ENCODE results near the gene DLG2. TPM values are rescaled to one million over a fixed set of nuclear protein-coding genes. Genes with fewer than 3 reads are reported as not detected.

Gene DLG2
- polyA plus RNA-seq, 2 donors, result 2.6 to 6.7 TPM

GRCh38 chr11:83865636-83866461, 1761.3 kb downstream of the DLG2 start:
- Histone ChIP-seq H3K27me3 (ENCODE audit: control insufficient read depth in 1 of 2, insufficient read depth in 2 of 2, low read length in 2 of 2) (no peaks in the 10 kb centered on the region), H3K36me3 (ENCODE audit: control insufficient read depth in 2 of 2, insufficient read depth in 2 of 2, low read length in 1 of 2) (no peaks in the 10 kb centered on the region), H3K4me1 (ENCODE audit: control insufficient read depth in 2 of 2, insufficient read depth in 2 of 2, low read length in 1 of 2) (no peaks in the 10 kb centered on the region), H3K9me3 (ENCODE audit: control insufficient read depth in 2 of 2, insufficient read depth in 1 of 2, low read depth in 1 of 2, low read length in 1 of 2) (no peaks in the 10 kb centered on the region), H3K27ac (ENCODE audit: low read depth in 2 of 2, low read length in 1 of 2) (no peak overlapping the region), H3K4me3 (ENCODE audit: low read depth in 1 of 2, low read length in 2 of 2) (no peak overlapping the region)
- 77 to 78% methylated on average over 4 of the region's 4 CpGs for WGBS, 2 donors

GRCh38 chr11:83864412-83865057, 1762.6 kb downstream of the DLG2 start:
- 51 to 56% methylated on average over 4 of the region's 4 CpGs for WGBS, 2 donors
- Histone ChIP-seq H3K27me3 (ENCODE audit: control insufficient read depth in 1 of 2, insufficient read depth in 2 of 2, low read length in 2 of 2) (no peaks in the 10 kb centered on the region), H3K4me3 (ENCODE audit: low read depth in 1 of 2, low read length in 2 of 2) (no peak overlapping the region), H3K9me3 (ENCODE audit: control insufficient read depth in 2 of 2, insufficient read depth in 1 of 2, low read depth in 1 of 2, low read length in 1 of 2) (peaks cover 0 to 5% of the 10 kb centered on the region in 2 donors), H3K36me3 (ENCODE audit: control insufficient read depth in 2 of 2, insufficient read depth in 2 of 2, low read length in 1 of 2) (no peaks in the 10 kb centered on the region), H3K4me1 (ENCODE audit: control insufficient read depth in 2 of 2, insufficient read depth in 2 of 2, low read length in 1 of 2) (no peaks in the 10 kb centered on the region), H3K27ac (ENCODE audit: low read depth in 2 of 2, low read length in 1 of 2) (no peak overlapping the region)

- Histone ChIP-seq H3K4me1 (ENCODE audit: control insufficient read depth in 2 of 2, insufficient read depth in 2 of 2, low read length in 1 of 2) (no peaks in the 10 kb centered on the region), H3K4me3 (ENCODE audit: low read depth in 1 of 2, low read length in 2 of 2) (no peak overlapping the region), H3K27ac (ENCODE audit: low read depth in 2 of 2, low read length in 1 of 2) (no peak overlapping the region), H3K9me3 (ENCODE audit: control insufficient read depth in 2 of 2, insufficient read depth in 1 of 2, low read depth in 1 of 2, low read length in 1 of 2) (peaks cover 0 to 5% of the 10 kb centered on the region in 2 donors), H3K36me3 (ENCODE audit: control insufficient read depth in 2 of 2, insufficient read depth in 2 of 2, low read length in 1 of 2) (no peaks in the 10 kb centered on the region), H3K27me3 (ENCODE audit: control insufficient read depth in 1 of 2, insufficient read depth in 2 of 2, low read length in 2 of 2) (no peaks in the 10 kb centered on the region)
- 29 to 42% methylated on average over 2 of the region's 2 CpGs for WGBS, 2 donors
These were observed 1763.9 kb downstream of the DLG2 start for GRCh38 chr11:83863272-83863671.

GRCh38 chr11:83862691-83863090, 1764.5 kb downstream of the DLG2 start:
- 48 to 70% methylated on average over 1 of the region's 1 CpG for WGBS, 2 donors
- H3K27me3 ChIP-seq (ENCODE audit: control insufficient read depth in 1 of 2, insufficient read depth in 2 of 2, low read length in 2 of 2), result no peaks in the 10 kb centered on the region
- H3K4me1 ChIP-seq (ENCODE audit: control insufficient read depth in 2 of 2, insufficient read depth in 2 of 2, low read length in 1 of 2), result no peaks in the 10 kb centered on the region
- H3K36me3 ChIP-seq (ENCODE audit: control insufficient read depth in 2 of 2, insufficient read depth in 2 of 2, low read length in 1 of 2), result no peaks in the 10 kb centered on the region
- H3K27ac ChIP-seq (ENCODE audit: low read depth in 2 of 2, low read length in 1 of 2), result no peak overlapping the region
- H3K9me3 ChIP-seq (ENCODE audit: control insufficient read depth in 2 of 2, insufficient read depth in 1 of 2, low read depth in 1 of 2, low read length in 1 of 2), result peaks cover 0 to 5% of the 10 kb centered on the region in 2 donors
- H3K4me3 ChIP-seq (ENCODE audit: low read depth in 1 of 2, low read length in 2 of 2), result no peak overlapping the region

GRCh38 chr11:83862033-83862432, 1765.1 kb downstream of the DLG2 start:
- WGBS, 2 donors, result 75 to 76% methylated on average over 3 of the region's 3 CpGs
- Histone ChIP-seq H3K9me3 (ENCODE audit: control insufficient read depth in 2 of 2, insufficient read depth in 1 of 2, low read depth in 1 of 2, low read length in 1 of 2) (peaks cover 0 to 5% of the 10 kb centered on the region in 2 donors), H3K36me3 (ENCODE audit: control insufficient read depth in 2 of 2, insufficient read depth in 2 of 2, low read length in 1 of 2) (no peaks in the 10 kb centered on the region)

GRCh38 chr11:83858694-83859093, 1768.5 kb downstream of the DLG2 start:
- Histone ChIP-seq H3K36me3 (ENCODE audit: control insufficient read depth in 2 of 2, insufficient read depth in 2 of 2, low read length in 1 of 2) (no peaks in the 10 kb centered on the region), H3K4me1 (ENCODE audit: control insufficient read depth in 2 of 2, insufficient read depth in 2 of 2, low read length in 1 of 2) (no peaks in the 10 kb centered on the region), H3K9me3 (ENCODE audit: control insufficient read depth in 2 of 2, insufficient read depth in 1 of 2, low read depth in 1 of 2, low read length in 1 of 2) (peaks cover 0 to 5% of the 10 kb centered on the region in 2 donors), H3K27ac (ENCODE audit: low read depth in 2 of 2, low read length in 1 of 2) (no peak overlapping the region), H3K4me3 (ENCODE audit: low read depth in 1 of 2, low read length in 2 of 2) (no peak overlapping the region), H3K27me3 (ENCODE audit: control insufficient read depth in 1 of 2, insufficient read depth in 2 of 2, low read length in 2 of 2) (no peaks in the 10 kb centered on the region)
- 67 to 76% methylated on average over 1 of the region's 1 CpG for WGBS, 2 donors

More at GRCh38 chr11:83862033-83862432, 1765.1 kb downstream of the DLG2 start:
- no peak overlapping the region for H3K4me3 ChIP-seq (ENCODE audit: low read depth in 1 of 2, low read length in 2 of 2)
- H3K4me1 ChIP-seq (ENCODE audit: control insufficient read depth in 2 of 2, insufficient read depth in 2 of 2, low read length in 1 of 2), result no peaks in the 10 kb centered on the region
- no peaks in the 10 kb centered on the region for H3K27me3 ChIP-seq (ENCODE audit: control insufficient read depth in 1 of 2, insufficient read depth in 2 of 2, low read length in 2 of 2)
- H3K27ac ChIP-seq (ENCODE audit: low read depth in 2 of 2, low read length in 1 of 2), result no peak overlapping the region

GRCh38 chr11:83855237-83855636, 1771.9 kb downstream of the DLG2 start:
- Histone ChIP-seq H3K36me3 (ENCODE audit: control insufficient read depth in 2 of 2, insufficient read depth in 2 of 2, low read length in 1 of 2) (no peaks in the 10 kb centered on the region), H3K27me3 (ENCODE audit: control insufficient read depth in 1 of 2, insufficient read depth in 2 of 2, low read length in 2 of 2) (no peaks in the 10 kb centered on the region), H3K4me3 (ENCODE audit: low read depth in 1 of 2, low read length in 2 of 2) (no peak overlapping the region), H3K9me3 (ENCODE audit: control insufficient read depth in 2 of 2, insufficient read depth in 1 of 2, low read depth in 1 of 2, low read length in 1 of 2) (peaks cover 0 to 5% of the 10 kb centered on the region in 2 donors), H3K27ac (ENCODE audit: low read depth in 2 of 2, low read length in 1 of 2) (no peak overlapping the region), H3K4me1 (ENCODE audit: control insufficient read depth in 2 of 2, insufficient read depth in 2 of 2, low read length in 1 of 2) (no peaks in the 10 kb centered on the region)
- 79 to 89% methylated on average over 1 of the region's 1 CpG for WGBS, 2 donors

- no peaks in the 10 kb centered on the region for H3K9me3 ChIP-seq (ENCODE audit: control insufficient read depth in 2 of 2, insufficient read depth in 1 of 2, low read depth in 1 of 2, low read length in 1 of 2)
- no peaks in the 10 kb centered on the region for H3K36me3 ChIP-seq (ENCODE audit: control insufficient read depth in 2 of 2, insufficient read depth in 2 of 2, low read length in 1 of 2)
- WGBS, 2 donors, result 54 to 62% methylated on average over 1 of the region's 1 CpG
- H3K27ac ChIP-seq (ENCODE audit: low read depth in 2 of 2, low read length in 1 of 2), result no peak overlapping the region
- no peak overlapping the region for H3K4me3 ChIP-seq (ENCODE audit: low read depth in 1 of 2, low read length in 2 of 2)
- no peaks in the 10 kb centered on the region for H3K4me1 ChIP-seq (ENCODE audit: control insufficient read depth in 2 of 2, insufficient read depth in 2 of 2, low read length in 1 of 2)
- H3K27me3 ChIP-seq (ENCODE audit: control insufficient read depth in 1 of 2, insufficient read depth in 2 of 2, low read length in 2 of 2), result no peaks in the 10 kb centered on the region
These were observed 1774.2 kb downstream of the DLG2 start for GRCh38 chr11:83852775-83853442.

- H3K4me1 ChIP-seq (ENCODE audit: control insufficient read depth in 2 of 2, insufficient read depth in 2 of 2, low read length in 1 of 2), result no peaks in the 10 kb centered on the region
- H3K27ac ChIP-seq (ENCODE audit: low read depth in 2 of 2, low read length in 1 of 2), result no peak overlapping the region
- H3K4me3 ChIP-seq (ENCODE audit: low read depth in 1 of 2, low read length in 2 of 2), result no peak overlapping the region
- H3K27me3 ChIP-seq (ENCODE audit: control insufficient read depth in 1 of 2, insufficient read depth in 2 of 2, low read length in 2 of 2), result no peaks in the 10 kb centered on the region
- no peaks in the 10 kb centered on the region for H3K9me3 ChIP-seq (ENCODE audit: control insufficient read depth in 2 of 2, insufficient read depth in 1 of 2, low read depth in 1 of 2, low read length in 1 of 2)
- WGBS, 2 donors, result 78 to 83% methylated on average over 3 of the region's 3 CpGs
- no peaks in the 10 kb centered on the region for H3K36me3 ChIP-seq (ENCODE audit: control insufficient read depth in 2 of 2, insufficient read depth in 2 of 2, low read length in 1 of 2)
These were observed 1775.1 kb downstream of the DLG2 start for GRCh38 chr11:83852012-83852411.
